ENCODE results near the gene AVPR2. TPM values are rescaled to one million over a fixed set of nuclear protein-coding genes. Genes with fewer than 3 reads are reported as not detected.

AVPR2 gene
- total RNA-seq, 1 donor, result not detected

GRCh38 chrX:153908219-153908860 lies 3.9 kb downstream of the AVPR2 start:
- Histone ChIP-seq H3K36me3 (ENCODE audit: insufficient read depth, low read length) (no peaks in the 10 kb centered on the region), H3K27me3 (ENCODE audit: insufficient read depth, low read length) (no peaks in the 10 kb centered on the region), H3K4me3 (ENCODE audit: insufficient read depth, low read length) (no peak overlapping the region), H3K4me2 (ENCODE audit: insufficient read depth, low read length) (no peak overlapping the region), H3K79me2 (ENCODE audit: insufficient read depth, low read length) (no peaks in the 10 kb centered on the region), H3K9me3 (ENCODE audit: low read depth, low read length) (no peaks in the 10 kb centered on the region), H3K27ac (ENCODE audit: low read depth, low read length) (no peak overlapping the region), H4K20me1 (ENCODE audit: insufficient read depth, low read length) (no peaks in the 10 kb centered on the region), H2AFZ (ENCODE audit: low read length) (no peak overlapping the region), H3K4me1 (ENCODE audit: insufficient read depth, low read length) (no peaks in the 10 kb centered on the region)
- no peak for DNase-seq (ENCODE audit: insufficient read length, low spot score, missing footprints)
- TF ChIP-seq CTCF (IDR thresholded peaks at IDR 0.05; ENCODE audit: extremely low read depth, low read depth, low read length), result no peak

DNA sequence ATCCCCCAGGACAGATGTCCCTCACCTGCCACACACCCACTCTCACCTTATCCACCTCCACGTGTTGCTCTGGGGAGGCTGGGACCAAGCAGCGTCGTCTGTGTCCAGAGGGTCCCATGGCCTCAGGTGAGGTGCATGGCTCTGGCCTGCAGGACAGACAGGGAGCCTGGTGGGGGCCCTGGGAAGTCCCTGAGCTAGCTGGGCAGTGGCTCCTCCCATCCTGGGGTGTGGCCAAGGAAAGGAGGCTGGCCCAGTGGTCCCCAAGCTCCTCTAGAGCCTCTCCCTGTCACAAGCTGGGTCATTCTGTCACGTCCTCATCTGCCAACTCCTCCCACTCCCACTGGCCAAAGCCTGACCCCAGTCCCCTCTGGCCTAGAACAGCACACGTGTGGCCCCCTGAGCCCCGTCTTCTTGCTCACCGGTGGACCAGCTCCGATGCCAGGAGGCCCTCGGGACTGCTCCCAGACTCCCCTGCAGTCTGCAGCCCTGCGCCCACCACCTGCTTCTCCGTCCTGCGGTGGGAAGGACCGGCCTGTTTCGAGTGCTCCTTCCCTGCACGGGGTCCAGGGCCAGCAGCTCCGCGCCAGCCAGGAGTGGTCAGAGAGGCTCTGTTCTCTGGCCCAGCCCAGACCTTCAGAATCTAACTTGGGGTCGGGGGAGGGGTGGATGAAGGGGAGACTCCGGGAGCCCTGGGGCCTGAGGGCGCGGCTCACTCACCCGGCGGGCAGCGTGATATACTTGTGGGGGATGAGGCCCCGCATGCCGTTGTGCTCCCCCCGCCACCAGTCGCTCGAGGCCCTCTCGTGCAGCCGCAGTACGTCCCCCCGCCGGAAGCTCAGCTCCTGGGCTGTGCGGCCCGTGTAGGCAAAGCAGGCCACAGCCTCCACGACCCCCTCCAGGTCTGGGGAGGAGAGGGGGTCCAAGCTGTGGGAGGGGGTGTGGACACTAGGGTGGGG lies 4.8 kb downstream of the AVPR2 start:
- Histone ChIP-seq H3K9me3 (ENCODE audit: low read depth, low read length) (no peaks in the 10 kb centered on the region), H3K27ac (ENCODE audit: low read depth, low read length) (no peak overlapping the region), H3K27me3 (ENCODE audit: insufficient read depth, low read length) (no peaks in the 10 kb centered on the region), H3K79me2 (ENCODE audit: insufficient read depth, low read length) (no peaks in the 10 kb centered on the region), H3K4me2 (ENCODE audit: insufficient read depth, low read length) (no peak overlapping the region), H3K36me3 (ENCODE audit: insufficient read depth, low read length) (no peaks in the 10 kb centered on the region), H3K4me1 (ENCODE audit: insufficient read depth, low read length) (no peaks in the 10 kb centered on the region), H2AFZ (ENCODE audit: low read length) (no peak overlapping the region), H4K20me1 (ENCODE audit: insufficient read depth, low read length) (no peaks in the 10 kb centered on the region), H3K4me3 (ENCODE audit: insufficient read depth, low read length) (no peak overlapping the region)
- no peak for TF ChIP-seq CTCF (IDR thresholded peaks at IDR 0.05; ENCODE audit: extremely low read depth, low read depth, low read length)
- DNase-seq (ENCODE audit: insufficient read length, low spot score, missing footprints), result no peak

DNA sequence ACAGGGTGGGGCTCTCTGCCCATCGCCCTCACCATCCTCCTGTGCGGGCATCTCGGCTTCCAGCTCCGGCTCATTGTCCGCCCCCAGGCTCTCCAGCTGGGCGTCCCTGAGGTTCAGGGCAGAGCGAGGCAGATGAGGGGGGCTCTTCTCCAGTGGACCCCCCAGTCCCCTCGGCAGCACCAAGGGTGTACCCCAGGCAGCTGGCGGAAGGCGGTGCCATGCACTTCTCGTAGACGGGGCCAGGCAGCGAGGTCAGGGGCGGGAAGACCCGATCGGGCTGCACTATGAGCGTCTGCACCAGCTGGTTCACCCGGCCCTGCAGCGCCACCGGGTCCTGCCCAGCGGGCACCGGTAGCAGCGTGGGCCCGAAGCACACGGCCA lies 5.5 kb downstream of the AVPR2 start:
- Histone ChIP-seq H3K4me1 (ENCODE audit: insufficient read depth, low read length) (no peaks in the 10 kb centered on the region), H3K9me3 (ENCODE audit: low read depth, low read length) (no peaks in the 10 kb centered on the region), H3K27me3 (ENCODE audit: insufficient read depth, low read length) (no peaks in the 10 kb centered on the region), H3K4me3 (ENCODE audit: insufficient read depth, low read length) (no peak overlapping the region), H2AFZ (ENCODE audit: low read length) (no peak overlapping the region), H4K20me1 (ENCODE audit: insufficient read depth, low read length) (no peaks in the 10 kb centered on the region), H3K4me2 (ENCODE audit: insufficient read depth, low read length) (no peak overlapping the region), H3K36me3 (ENCODE audit: insufficient read depth, low read length) (no peaks in the 10 kb centered on the region), H3K27ac (ENCODE audit: low read depth, low read length) (no peak overlapping the region), H3K79me2 (ENCODE audit: insufficient read depth, low read length) (no peaks in the 10 kb centered on the region)
- no peak for TF ChIP-seq CTCF (IDR thresholded peaks at IDR 0.05; ENCODE audit: extremely low read depth, low read depth, low read length)
- no peak for DNase-seq (ENCODE audit: insufficient read length, low spot score, missing footprints)

- no peaks in the 10 kb centered on the region for H4K20me1 ChIP-seq (ENCODE audit: insufficient read depth, low read length)
- H3K27ac ChIP-seq (ENCODE audit: low read depth, low read length), result no peak overlapping the region
- no peaks in the 10 kb centered on the region for H3K79me2 ChIP-seq (ENCODE audit: insufficient read depth, low read length)
- no peak for DNase-seq (ENCODE audit: insufficient read length, low spot score, missing footprints)
- H3K9me3 ChIP-seq (ENCODE audit: low read depth, low read length), result no peaks in the 10 kb centered on the region
- no peak overlapping the region for H3K4me2 ChIP-seq (ENCODE audit: insufficient read depth, low read length)
- no peak overlapping the region for H2AFZ ChIP-seq (ENCODE audit: low read length)
- H3K27me3 ChIP-seq (ENCODE audit: insufficient read depth, low read length), result no peaks in the 10 kb centered on the region
- H3K4me1 ChIP-seq (ENCODE audit: insufficient read depth, low read length), result no peaks in the 10 kb centered on the region
- no peak overlapping the region for H3K4me3 ChIP-seq (ENCODE audit: insufficient read depth, low read length)
- H3K36me3 ChIP-seq (ENCODE audit: insufficient read depth, low read length), result no peaks in the 10 kb centered on the region
- no peak for TF ChIP-seq CTCF (IDR thresholded peaks at IDR 0.05; ENCODE audit: extremely low read depth, low read depth, low read length)
Observed at GRCh38 chrX:153910446-153910845, 6.0 kb downstream of the AVPR2 start.
